NCI-H1694 treated with DMSO at 0.1 percent for 48 hours (cell line): ENCODE measurements around the gene CRYGN.

ENCODE experiments used
- DNase-seq: peaks from one replicate; lab custom pipeline; 2025; lab: John Stamatoyannopoulos, UW

CRYGN gene

GRCh38 chr7:151426904-151427704 lies 12.8 kb downstream of the CRYGN start:
- DNase-seq, result no peak

GRCh38 chr7:151426441-151426903 lies 13.5 kb downstream of the CRYGN start:
- no peak for DNase-seq

DNA sequence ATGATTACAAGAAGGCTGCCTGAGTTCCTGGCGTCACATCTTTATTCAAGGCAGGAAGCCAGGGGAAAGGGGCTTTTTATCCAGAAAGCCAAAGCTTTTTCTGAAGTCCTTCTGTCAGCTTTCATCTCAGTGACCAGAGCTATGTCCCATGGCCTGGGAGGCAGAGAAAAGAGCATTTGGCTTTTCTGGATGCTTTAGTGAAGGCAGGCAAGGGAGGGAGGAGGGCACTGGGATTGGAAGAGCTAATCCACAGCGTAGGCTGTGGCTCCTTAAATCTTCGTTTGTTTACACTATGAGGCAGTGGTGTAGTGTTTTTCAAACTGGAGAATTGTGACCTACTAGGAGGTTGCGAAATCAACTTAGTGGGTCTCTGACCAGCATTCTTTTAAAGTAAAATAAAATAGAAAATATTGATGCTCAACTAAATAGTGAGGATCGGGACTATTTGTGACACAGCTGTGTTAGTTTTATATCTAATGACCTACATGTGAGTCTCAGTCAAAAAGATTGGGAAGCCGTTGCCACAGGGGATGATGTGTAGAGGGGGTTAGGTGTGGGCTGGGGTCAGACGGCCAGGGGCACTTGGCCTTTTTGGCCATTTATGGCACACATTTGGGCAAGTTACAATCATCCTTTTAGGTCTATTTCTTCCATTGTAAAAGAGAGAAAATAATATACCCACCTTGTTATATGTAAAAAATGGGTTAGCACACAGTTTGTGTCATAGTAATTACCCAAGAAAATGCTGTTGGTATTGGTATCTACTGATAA lies 14.1 kb downstream of the CRYGN start:
- no peak for DNase-seq

GRCh38 chr7:151424799-151425198 lies 15.1 kb downstream of the CRYGN start:
- no peak for DNase-seq

- DNase-seq, result no peak
Observed at GRCh38 chr7:151423936-151424335, 16.0 kb downstream of the CRYGN start.

DNA sequence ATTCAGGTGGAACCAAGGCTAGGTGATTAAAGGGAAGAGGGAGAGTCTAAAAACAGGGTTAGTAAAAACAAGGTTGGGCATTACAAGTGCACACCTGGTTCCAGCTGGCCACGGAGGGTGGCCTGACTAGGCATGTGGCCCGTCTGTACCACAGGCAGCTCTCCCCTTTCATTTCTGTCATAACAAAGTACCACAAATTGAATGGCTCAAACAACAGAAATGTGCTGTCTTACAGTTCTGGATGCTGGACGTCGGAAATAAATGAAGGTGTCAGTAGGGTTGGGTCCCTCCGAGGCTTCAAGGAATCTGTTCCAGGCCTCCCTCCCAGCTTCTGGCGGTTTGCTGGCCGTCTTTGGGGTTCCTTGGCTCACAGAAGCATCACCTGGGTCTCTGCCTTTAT lies 16.7 kb downstream of the CRYGN start:
- DNase-seq, result no peak

GRCh38 chr7:151422212-151422611 lies 17.7 kb downstream of the CRYGN start:
- no peak for DNase-seq

DNA sequence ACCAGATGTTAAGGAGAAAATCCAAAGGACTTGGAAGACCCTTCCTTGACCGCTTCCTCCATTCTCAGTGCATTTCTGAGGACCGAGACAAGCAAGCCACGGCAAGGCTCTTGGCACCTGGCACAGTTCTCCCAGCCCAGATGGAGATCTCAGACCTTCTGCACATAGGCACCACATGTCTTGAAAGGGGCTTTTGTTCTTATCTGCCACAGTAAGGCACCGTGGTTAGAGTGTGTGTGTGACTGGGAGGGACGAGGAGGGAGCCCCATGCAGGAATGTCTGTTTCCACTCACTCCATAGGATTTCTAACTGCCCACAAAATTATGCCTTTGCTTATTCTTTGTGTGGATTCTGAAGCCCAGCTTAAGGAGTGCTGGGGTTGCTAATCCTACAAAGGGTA lies 19.8 kb downstream of the CRYGN start:
- no peak for DNase-seq

DNA sequence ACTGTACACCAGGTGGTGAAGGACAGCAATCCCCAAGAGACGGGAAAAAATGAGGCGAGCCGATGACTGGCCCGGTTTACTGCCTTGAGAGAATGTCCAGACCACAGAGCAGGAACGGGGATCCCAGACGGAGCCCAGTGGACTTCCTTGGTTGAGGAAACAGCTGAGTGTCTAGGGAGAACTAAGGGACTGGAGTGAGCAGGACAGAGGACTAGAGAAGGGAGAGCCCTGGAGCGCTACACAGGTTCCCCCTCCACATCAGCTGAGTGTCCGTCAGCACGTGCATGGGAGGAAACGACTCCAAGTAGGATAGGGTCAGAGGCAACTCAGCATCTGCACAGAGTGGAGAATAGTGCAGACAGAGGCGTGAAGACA lies 23.0 kb downstream of the CRYGN start:
- no peak for DNase-seq

DNA sequence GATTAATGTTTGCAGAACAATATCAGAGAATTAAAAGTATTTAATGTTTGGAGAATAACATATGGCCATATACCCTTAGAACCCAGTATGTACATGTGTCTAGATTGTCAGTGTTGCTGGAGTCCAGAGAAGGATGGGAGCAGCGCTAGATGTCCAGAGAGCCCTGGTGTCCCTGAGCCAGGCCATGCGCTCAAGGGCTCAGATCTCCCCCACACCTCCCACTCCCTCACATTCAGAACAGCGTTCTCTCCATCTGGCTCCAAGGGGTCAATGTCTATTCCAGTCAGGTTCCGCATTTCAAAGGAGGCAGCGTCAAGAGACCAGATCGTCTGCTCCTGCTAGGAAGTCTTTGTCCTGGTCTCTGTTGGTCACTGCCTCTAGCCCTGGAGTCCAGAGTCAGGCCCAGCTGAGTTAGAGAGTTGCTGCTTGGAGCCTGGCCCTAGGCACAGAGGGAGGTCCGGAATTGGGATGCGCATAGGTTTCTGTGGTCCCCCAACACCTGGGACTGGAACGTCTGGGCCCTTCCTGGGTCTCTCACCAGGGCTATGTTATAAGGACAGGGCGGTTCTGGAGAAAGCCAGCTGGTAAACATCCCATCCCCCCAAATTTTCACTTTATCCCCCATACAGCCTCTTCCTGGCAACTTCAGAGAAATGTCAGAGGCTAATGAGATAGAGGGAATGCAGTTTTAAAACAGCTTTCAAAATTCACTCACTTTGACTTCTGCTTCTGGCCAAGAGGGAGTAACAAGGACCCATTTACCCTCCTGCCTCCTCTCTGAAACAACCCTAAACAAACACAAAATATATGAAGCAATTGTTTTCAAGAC lies 23.6 kb downstream of the CRYGN start:
- no peak for DNase-seq

GRCh38 chr7:151415375-151416105 lies 24.4 kb downstream of the CRYGN start:
- DNase-seq, result no peak

- no peak for DNase-seq
Observed at GRCh38 chr7:151413241-151413640, 26.7 kb downstream of the CRYGN start.

- DNase-seq, result no peak
Observed at GRCh38 chr7:151412318-151412717, 27.6 kb downstream of the CRYGN start.

GRCh38 chr7:151411551-151411950 lies 28.4 kb downstream of the CRYGN start:
- DNase-seq, result no peak

DNA sequence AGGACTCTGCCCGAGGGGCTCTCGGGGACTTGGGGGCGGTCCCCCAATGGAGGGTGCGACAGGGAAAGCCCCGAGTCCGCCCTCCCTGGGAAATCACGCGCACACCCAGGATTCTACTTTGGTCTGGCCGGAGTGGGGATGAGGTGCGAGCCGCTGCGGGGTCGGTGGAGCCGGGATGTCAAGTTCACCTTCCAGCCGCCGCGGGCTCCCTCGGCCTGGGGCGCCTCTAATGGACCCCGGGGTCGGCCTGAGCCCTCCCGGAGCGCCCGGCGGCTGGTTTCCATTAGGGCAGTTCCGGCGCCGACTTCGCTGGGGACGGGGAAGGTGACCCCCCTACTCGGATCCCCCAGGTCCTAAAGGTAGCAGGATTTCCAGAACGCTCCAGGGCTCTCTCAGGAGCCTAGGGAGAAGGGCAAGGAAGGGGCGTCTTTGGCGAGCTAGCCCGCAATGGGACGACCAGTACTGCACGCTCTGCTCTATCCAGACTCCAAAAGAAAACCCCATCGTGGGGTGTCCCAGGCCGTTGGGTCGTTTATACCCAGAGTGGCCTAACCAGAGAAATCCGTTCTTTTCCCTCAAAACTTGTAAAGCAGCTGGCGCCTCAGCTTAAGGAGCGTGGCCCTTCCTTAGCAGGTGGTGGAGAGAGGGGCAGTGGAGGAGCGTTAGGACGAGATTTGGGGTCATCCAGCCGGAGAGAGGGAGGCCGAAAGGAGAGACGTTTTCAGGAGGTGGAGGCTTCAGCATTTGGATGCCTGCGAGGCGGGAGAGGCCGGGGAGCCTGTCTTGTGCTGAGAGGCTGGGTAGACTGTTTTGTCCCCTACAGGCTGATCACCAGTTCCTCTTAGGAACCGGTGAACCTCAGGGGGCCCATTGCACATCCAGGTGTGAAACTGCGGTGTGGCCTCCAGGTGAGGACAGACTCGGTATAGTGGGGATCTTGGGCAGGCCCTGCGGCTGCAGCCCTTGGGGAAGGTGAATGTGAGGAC lies 29.2 kb downstream of the CRYGN start:
- no peak for DNase-seq

- DNase-seq, result peak; percentile 40
Observed at GRCh38 chr7:151409667-151410404, 30.1 kb downstream of the CRYGN start, which contains the start of gene WDR86. TSS of gene WDR86 (minus strand) at chr7:151410038. CDS start at chr7:151409589, 449 bp downstream.

GRCh38 chr7:151408839-151409666 lies 30.9 kb downstream of the CRYGN start:
- no peak for DNase-seq

DNA sequence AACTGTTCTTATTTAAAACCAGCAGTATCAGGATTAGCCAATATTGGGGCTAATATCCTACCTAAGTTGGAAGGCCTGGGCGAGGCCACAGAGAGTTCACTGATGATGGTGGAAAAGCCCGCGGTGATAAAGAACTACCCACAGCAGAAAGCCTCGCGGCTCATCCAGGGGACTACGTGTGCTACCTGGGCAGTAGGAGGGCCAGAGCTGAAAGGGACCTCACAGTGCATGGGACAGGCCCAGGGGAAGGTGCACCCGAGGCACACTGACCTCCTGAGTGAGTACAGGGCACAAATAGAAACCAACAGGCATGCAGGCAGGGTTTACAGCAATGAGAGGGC lies 31.5 kb downstream of the CRYGN start:
- DNase-seq, result no peak
